Muscle layer of duodenum (tissue), 2 donors: Measurements from ENCODE around the gene PKNOX2.

ENCODE experiments used
- H3K27ac ChIP-seq: one replicate; pipeline ENCODE4 v1.7.0; 2013; ENCODE audit warnings: mild to moderate bottlenecking, low read length
- H3K27me3 ChIP-seq: one replicate; pipeline ENCODE4 v1.7.0; 2013; ENCODE audit warnings: low read depth, mild to moderate bottlenecking, control low read depth, low read length
- H3K36me3 ChIP-seq, 2 donors: one replicate each; pipeline ENCODE4 v1.7.0; 2013; ENCODE audit warnings: low read length in 2 of 2, control low read depth in 1 of 2, mild to moderate bottlenecking in 1 of 2; ENCODE audit not compliant: insufficient read depth in 2 of 2, control insufficient read depth in 1 of 2
- H3K4me1 ChIP-seq, 2 donors: one replicate each; pipeline ENCODE4 v1.7.0; 2013; ENCODE audit warnings: low read length in 2 of 2, mild to moderate bottlenecking in 2 of 2, control low read depth in 1 of 2, moderate library complexity in 1 of 2; ENCODE audit not compliant: insufficient read depth in 2 of 2, control insufficient read depth in 1 of 2
- H3K4me3 ChIP-seq, 2 donors: one replicate each; pipeline ENCODE4 v1.7.0; 2013; ENCODE audit warnings: low read length in 2 of 2, low read depth in 1 of 2, mild to moderate bottlenecking in 1 of 2
- H3K9me3 ChIP-seq, 2 donors: one replicate each; pipeline ENCODE4 v1.7.0; 2013; ENCODE audit warnings: low read length in 2 of 2, control low read depth in 1 of 2, mild to moderate bottlenecking in 1 of 2; ENCODE audit not compliant: control insufficient read depth in 1 of 2
- donor health status: healthy.

PKNOX2 gene

GRCh38 chr11:125399945-125400344, 235.4 kb downstream of the PKNOX2 start:
- Histone ChIP-seq H3K9me3 (no peaks in the 10 kb centered on the region), H3K4me3 (no peak overlapping the region), H3K27ac (no peak overlapping the region), H3K36me3 (peaks cover 0 to 16% of the 10 kb centered on the region in 2 donors), H3K27me3 (no peaks in the 10 kb centered on the region), H3K4me1 (no peaks in the 10 kb centered on the region)

- Histone ChIP-seq H3K27me3 (no peaks in the 10 kb centered on the region), H3K36me3 (peaks cover 0 to 16% of the 10 kb centered on the region in 2 donors), H3K27ac (no peak overlapping the region), H3K4me3 (no peak overlapping the region), H3K9me3 (no peaks in the 10 kb centered on the region), H3K4me1 (no peaks in the 10 kb centered on the region)
Measured at GRCh38 chr11:125401235-125401634, 236.7 kb downstream of the PKNOX2 start.

- Histone ChIP-seq H3K36me3 (peaks cover 0 to 16% of the 10 kb centered on the region in 2 donors), H3K27ac (no peak overlapping the region), H3K4me3 (no peak overlapping the region)
Measured at GRCh38 chr11:125401746-125402145, 237.2 kb downstream of the PKNOX2 start.

GRCh38 chr11:125402435-125402834, 237.9 kb downstream of the PKNOX2 start:
- H3K9me3 ChIP-seq, result no peaks in the 10 kb centered on the region
- H3K36me3 ChIP-seq, result peaks cover 0 to 16% of the 10 kb centered on the region in 2 donors
- no peak overlapping the region for H3K27ac ChIP-seq
- H3K4me1 ChIP-seq, result no peaks in the 10 kb centered on the region
- no peaks in the 10 kb centered on the region for H3K27me3 ChIP-seq
- no peak overlapping the region for H3K4me3 ChIP-seq

More at GRCh38 chr11:125401746-125402145, 237.2 kb downstream of the PKNOX2 start:
- no peaks in the 10 kb centered on the region for H3K9me3 ChIP-seq
- H3K4me1 ChIP-seq, result no peaks in the 10 kb centered on the region
- H3K27me3 ChIP-seq, result no peaks in the 10 kb centered on the region

GRCh38 chr11:125404157-125404810, 239.7 kb downstream of the PKNOX2 start:
- Histone ChIP-seq H3K4me3 (no peak overlapping the region), H3K27ac (no peak overlapping the region), H3K9me3 (no peaks in the 10 kb centered on the region), H3K4me1 (no peaks in the 10 kb centered on the region), H3K27me3 (no peaks in the 10 kb centered on the region), H3K36me3 (peaks cover 0 to 5% of the 10 kb centered on the region in 2 donors)

GRCh38 chr11:125404811-125405790, 240.6 kb downstream of the PKNOX2 start:
- Histone ChIP-seq H3K9me3 (no peaks in the 10 kb centered on the region), H3K27me3 (no peaks in the 10 kb centered on the region), H3K27ac (no peak overlapping the region), H3K4me3 (no peak overlapping the region), H3K36me3 (peaks cover 0 to under 1% of the 10 kb centered on the region in 2 donors), H3K4me1 (no peaks in the 10 kb centered on the region)

- Histone ChIP-seq H3K9me3 (no peaks in the 10 kb centered on the region), H3K4me3 (no peak overlapping the region), H3K27ac (no peak overlapping the region), H3K36me3 (peaks cover 0 to 3% of the 10 kb centered on the region in 2 donors), H3K27me3 (no peaks in the 10 kb centered on the region), H3K4me1 (no peaks in the 10 kb centered on the region)
Measured at GRCh38 chr11:125407046-125407445, 242.5 kb downstream of the PKNOX2 start.

GRCh38 chr11:125408311-125408711, 243.8 kb downstream of the PKNOX2 start:
- no peak overlapping the region for H3K27ac ChIP-seq
- no peak overlapping the region for H3K4me3 ChIP-seq
- no peaks in the 10 kb centered on the region for H3K27me3 ChIP-seq
- peaks cover 0 to 8% of the 10 kb centered on the region in 2 donors for H3K36me3 ChIP-seq
- H3K4me1 ChIP-seq, result no peaks in the 10 kb centered on the region
- no peaks in the 10 kb centered on the region for H3K9me3 ChIP-seq

GRCh38 chr11:125410091-125410490, 245.5 kb downstream of the PKNOX2 start:
- Histone ChIP-seq H3K27me3 (no peaks in the 10 kb centered on the region), H3K36me3 (peaks cover 0 to 8% of the 10 kb centered on the region in 2 donors), H3K27ac (no peak overlapping the region)

GRCh38 chr11:125412177-125412496, 247.6 kb downstream of the PKNOX2 start:
- Histone ChIP-seq H3K9me3 (no peaks in the 10 kb centered on the region), H3K4me1 (no peaks in the 10 kb centered on the region), H3K36me3 (peaks cover 0 to 8% of the 10 kb centered on the region in 2 donors), H3K4me3 (no peak overlapping the region), H3K27me3 (no peaks in the 10 kb centered on the region), H3K27ac (no peak overlapping the region)

More at GRCh38 chr11:125410091-125410490, 245.5 kb downstream of the PKNOX2 start:
- Histone ChIP-seq H3K9me3 (no peaks in the 10 kb centered on the region), H3K4me3 (no peak overlapping the region), H3K4me1 (no peaks in the 10 kb centered on the region)

GRCh38 chr11:125412509-125412908, 248.0 kb downstream of the PKNOX2 start:
- Histone ChIP-seq H3K9me3 (no peaks in the 10 kb centered on the region), H3K36me3 (peaks cover 0 to 8% of the 10 kb centered on the region in 2 donors), H3K4me1 (no peaks in the 10 kb centered on the region), H3K27ac (no peak overlapping the region), H3K27me3 (no peaks in the 10 kb centered on the region), H3K4me3 (no peak overlapping the region)
